Stimulated activated CD4-positive, alpha-beta T cell treated with anti-CD3 and anti-CD28 coated beads, Interleukin-2, amount 100 ng/mL, for 24 hours (primary cell): ENCODE results near the gene ME2.
"Not testable (repeated sequence)": the region's sequence is repeated elsewhere in the genome, so short reads cannot be mapped to it uniquely, and the experiment has no call there.

ENCODE experiments used
- DNase-seq, 2 donors: peaks; one replicate each; pipeline ENCODE4 v3.0.0-alpha.2; 2020

The ME2 gene

DNA sequence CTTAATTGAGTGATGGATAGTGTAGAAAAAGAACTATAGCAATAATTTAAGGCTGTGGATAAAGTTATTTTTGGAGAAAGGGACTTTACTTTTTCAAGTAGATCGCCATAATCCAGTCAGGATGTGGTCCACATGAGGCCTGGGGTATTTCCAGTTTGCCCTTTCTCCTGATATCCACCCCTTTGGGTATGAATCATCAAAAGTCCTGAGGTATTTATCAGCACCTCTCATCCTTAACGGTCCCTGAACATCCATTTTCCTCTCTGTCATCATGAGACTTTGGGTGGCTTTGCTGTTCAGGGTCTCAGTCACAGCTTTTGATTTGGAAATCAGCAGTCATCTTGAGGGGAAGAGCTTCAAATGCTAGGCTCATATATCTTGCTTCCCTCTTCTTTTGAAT lies 49.6 kb downstream of the ME2 start:
- no peak for DNase-seq

- DNase-seq, result no peak
Measured at GRCh38 chr18:50933684-50934083, 54.8 kb downstream of the ME2 start.

DNA sequence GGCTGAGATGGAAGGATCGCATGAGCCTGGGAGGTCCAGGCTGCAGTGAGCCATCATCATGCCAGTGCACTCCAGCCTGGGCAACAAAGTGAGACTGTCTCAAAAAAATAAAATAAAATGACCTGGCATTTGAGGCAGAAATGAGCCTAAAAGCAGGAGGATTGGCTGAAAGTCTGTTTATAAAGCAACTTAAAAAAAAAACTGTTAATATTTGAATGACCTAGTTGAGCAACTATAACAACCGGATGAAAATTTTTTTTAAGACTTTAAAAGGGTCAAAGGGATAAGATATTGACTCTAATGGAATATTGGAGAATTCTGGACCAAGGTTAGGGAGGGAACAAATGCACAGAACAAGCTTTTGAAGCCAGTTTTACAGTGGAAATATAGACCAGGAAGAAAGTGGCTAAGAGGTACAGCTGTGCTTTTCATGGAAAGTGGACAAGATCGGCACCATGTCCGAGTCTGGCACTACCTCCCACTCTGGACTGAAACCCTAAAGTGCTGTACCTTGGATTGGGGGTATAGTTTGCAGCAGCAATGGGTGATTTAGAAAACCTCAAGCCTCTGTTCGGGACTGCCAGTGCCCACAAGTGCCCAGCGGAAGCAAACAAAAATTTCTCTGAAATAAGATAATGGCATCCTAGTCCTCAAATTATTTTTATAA lies 55.8 kb downstream of the ME2 start:
- DNase-seq, result no peak

DNA sequence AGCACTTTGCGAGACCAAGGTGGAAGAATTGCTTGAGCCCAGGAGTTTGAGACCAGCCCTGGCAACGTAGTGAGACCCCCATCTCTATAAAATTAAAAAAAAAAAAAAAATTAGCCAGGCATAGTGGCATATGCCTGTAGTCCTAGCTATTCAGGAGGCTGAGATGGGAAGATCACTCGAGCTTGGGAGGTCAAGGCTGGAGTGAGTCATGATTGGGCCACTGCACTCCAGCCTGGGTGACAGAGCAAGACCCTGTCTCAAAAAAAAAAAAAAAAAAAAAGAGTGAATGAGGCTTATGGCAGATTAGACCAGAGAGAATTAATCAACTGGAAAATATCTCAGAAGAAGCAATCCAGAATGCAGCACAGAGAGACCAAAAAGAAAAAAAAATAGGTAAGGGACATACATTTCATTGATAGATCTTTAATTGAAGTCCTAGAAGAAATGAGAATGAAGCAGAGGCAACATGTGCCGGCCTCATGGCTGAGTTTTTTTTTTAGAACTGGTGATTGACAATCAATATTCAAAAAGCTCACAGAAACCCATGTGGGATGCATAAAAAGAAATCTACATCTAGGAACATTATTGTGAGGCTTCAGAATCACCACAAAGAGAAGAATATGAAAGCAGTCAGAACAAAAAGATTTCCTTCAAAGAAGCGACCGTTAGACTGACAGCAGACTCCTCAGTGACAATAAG lies 56.7 kb downstream of the ME2 start:
- DNase-seq, result no peak

GRCh38 chr18:50937183-50937582 lies 58.3 kb downstream of the ME2 start:
- no peak for DNase-seq

GRCh38 chr18:50938912-50939311 lies 60.0 kb downstream of the ME2 start:
- DNase-seq, result no peak

- no peak for DNase-seq
Measured at GRCh38 chr18:50944245-50944932, 65.5 kb downstream of the ME2 start.

GRCh38 chr18:50945918-50946317 lies 67.0 kb downstream of the ME2 start:
- DNase-seq, result not testable (repeated sequence)

DNA sequence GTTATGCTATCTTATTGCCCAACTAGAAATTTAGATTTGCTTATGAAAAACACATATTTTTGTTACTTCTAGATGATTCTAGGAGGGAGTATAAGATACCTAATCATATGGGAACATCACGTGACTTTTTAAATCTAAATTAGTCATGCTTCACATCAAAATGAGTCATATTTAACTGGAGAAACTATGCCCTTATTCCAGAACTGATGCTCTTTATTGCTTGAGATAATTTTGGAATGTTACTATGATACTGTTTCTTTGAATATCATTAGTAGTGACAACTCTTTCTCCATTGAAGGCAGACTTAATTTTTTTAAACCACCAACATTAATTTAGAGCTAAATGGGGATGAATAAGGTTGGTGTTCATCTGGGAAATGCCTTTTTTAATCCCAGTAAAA lies 69.0 kb downstream of the ME2 start:
- no peak for DNase-seq

DNA sequence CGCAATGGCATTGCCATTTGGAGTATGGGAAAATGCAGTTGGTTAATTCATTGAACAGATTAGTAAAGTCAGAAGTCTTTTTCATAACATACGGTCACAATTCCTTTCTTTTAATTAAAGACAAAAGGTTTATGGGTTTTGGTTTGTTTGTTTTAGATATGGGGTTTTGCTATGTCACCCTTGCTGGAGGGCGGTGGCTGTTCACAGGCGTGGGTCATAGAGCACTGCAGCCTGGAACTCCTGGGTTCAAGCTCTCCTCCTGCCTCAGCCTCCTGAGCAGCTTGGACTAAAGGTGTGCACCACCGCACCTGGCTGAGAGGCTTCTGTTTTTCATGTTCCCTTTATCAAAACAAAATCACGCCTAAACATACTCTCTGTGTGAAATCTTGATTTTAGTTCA lies 70.3 kb downstream of the ME2 start:
- DNase-seq, result no peak

- no peak for DNase-seq
Measured at GRCh38 chr18:50950626-50951025, 71.7 kb downstream of the ME2 start.

GRCh38 chr18:50953822-50954221 lies 74.9 kb downstream of the ME2 start:
- no peak for DNase-seq

DNA sequence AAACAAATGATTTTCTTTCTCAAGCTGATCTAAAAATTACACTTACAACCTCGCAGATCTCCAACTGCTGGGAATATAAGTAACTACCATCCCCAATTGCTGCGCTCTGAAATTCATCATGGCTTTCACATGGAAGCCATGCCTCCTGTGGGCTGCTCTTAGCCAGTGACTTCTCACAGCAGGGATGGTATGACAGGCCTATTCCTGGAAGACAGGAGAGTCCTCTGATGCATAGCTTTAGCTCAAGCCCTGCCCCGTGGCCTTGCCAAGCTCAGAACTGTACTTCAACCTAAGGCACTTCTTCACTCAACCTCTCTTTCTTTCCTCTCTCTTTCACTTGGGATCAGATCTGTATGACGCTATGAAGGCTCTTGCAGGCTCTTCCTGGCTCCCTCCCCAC lies 76.3 kb downstream of the ME2 start:
- DNase-seq, result no peak

DNA sequence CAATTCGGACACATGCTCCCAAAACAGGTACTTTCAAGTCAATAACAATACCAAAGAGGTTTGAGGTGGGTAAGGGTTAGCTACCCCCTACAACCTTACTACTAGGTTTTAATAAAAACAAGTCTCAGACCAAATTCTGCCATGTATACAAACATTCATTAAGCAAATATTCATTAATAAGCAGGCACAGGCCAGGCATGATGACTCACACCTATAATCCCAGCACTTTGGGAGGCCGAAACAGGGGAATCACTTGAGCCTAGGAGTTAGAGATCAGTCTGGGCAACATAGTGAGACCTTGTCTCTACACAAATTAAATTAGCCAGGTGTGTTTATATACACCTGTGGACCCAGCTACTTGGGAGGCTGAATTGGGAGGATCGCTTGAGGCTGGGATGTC lies 77.2 kb downstream of the ME2 start:
- no peak for DNase-seq

DNA sequence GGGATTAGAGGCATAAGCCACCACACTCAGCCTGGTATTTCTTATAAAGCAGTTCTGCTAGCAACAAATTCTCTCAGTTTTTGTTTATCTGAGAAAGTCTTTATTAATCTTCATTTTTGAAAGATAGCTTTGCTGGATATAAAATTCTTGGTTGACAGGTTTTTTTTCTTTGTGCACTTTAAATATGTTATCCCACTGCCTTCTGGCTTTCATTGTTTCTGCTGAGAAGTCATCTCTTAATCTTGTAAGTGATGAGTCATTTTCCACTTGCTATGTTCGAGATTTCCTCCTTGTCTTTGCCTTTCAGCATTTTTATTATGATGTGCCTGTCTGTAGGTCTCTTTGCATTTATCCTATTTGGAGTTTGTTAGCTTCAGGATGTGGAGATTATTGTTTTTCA lies 83.1 kb downstream of the ME2 start:
- no peak for DNase-seq

DNA sequence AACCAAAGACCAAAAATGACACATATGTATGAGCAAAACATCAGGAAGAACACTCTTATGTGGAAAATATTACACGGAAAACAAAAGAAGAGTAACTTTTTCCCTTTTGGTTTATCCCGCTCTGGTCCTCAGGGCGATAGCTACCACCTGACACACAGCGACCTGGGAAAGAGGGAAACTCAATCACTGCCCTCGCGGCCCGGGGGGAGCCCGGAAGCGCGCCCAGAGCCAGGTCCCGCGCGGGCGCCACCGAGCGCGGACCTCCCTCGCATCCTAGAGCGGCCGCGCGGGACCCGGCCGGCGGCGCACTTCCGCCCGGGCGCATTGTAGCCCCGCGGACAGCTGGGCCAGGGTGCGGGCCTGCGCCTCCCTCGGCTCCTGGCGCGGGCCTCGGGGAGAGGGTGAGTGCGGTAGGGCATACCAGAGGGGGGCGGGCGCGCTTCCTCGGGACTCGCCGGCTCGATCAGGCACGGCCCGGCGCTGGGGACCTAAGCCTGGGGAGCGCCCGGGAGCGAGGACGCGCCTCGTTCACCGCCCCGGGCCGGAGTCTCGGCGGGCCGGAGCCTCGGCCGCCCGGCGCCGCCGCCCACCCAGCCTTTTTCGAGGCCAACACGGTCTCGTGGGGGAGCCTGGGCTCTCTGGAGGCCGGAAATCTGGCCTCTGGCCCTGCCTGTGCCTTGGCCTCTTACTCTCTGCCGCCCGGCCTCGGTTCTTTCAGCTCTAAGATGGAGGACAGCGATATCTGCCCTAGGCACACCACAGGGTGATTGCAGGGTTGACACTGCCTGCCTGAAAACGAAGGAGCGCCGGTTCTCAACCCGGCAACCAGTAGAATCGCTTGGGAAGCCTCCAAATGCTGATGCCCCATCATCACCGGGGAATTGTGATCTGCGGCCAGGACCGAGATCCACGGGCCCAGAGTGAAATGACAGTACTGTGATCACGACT lies 89.1 kb downstream of the ME2 start, which contains the start of gene ELAC1:
Gene ELAC1 (plus strand): TSS at position 327 of the 948 bp plus-strand sequence. CDS start 6,365 bp downstream, outside the sequence.
- DNase-seq, result peak; percentile 63 to 69

GRCh38 chr18:50969448-50969847 lies 90.5 kb downstream of the ME2 start:
- DNase-seq, result no peak

- no peak for DNase-seq
Measured at GRCh38 chr18:50970006-50970405, 91.1 kb downstream of the ME2 start.

GRCh38 chr18:50972404-50972803 lies 93.5 kb downstream of the ME2 start:
- DNase-seq, result not testable (repeated sequence)

- DNase-seq, result no peak
Measured at GRCh38 chr18:50973367-50974126, 94.6 kb downstream of the ME2 start.

DNA sequence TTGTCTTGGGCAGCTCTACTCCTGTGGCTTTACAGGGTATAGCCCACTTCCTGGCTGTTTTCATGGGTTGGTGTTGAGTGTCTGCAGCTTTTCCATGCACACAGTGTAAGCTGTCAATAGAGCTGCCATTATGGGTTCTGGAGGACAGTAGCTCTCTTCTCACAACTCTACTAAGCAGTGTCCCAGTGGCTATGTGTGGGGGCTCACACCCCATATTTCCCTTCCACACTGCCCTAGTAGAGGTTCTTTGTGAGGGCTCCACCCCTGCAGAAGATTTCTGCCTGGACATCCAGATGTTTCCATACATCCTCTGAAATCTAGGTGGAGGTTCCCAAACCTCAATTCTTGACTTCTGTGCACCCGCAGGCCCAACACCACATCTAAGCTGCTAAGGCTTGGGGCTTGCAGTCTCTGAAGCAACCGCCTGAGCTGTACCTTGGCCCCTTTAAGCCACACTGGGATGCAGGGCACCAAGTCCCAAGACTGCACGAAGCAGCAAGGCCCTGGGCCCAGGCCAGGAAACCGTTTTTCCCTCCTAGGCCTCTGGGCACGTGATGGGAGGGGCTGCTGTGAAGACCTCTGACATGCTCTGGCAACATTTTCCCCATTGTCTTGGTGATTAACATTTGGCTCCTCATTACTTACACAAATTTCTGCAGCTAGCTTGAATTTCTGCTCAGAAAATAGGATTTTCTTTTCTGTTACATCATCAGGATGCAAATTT lies 98.3 kb downstream of the ME2 start:
- DNase-seq, result no peak
